NCI-H2107 (cell line): ENCODE results near the gene TTC7B.
"Not testable (repeated sequence)": the region's sequence is repeated elsewhere in the genome, so short reads cannot be mapped to it uniquely, and the experiment has no call there.

Experiments
- DNase-seq: peaks from one replicate; lab custom pipeline; 2025; lab: John Stamatoyannopoulos, UW

TTC7B gene

DNA sequence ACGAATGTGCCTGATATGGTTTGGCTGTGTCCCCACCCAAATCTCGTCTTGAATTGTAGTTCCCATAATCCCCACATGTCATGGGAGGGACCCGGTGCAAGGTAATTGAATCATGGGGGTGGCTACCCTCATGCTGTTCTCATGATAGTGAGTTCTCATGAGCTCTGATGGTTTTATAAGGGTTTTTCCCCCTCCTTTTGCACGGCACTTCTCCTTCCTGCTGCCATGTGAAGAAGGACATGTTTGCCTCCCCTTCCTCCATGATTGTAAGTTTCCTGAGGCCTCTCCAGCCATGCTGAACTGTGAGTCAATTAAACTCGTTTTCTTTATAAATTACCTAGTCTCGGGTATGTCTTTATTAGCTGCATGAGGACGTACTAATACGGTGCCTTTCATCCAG lies 289.7 kb downstream of the TTC7B start:
- not testable (repeated sequence) for DNase-seq

DNA sequence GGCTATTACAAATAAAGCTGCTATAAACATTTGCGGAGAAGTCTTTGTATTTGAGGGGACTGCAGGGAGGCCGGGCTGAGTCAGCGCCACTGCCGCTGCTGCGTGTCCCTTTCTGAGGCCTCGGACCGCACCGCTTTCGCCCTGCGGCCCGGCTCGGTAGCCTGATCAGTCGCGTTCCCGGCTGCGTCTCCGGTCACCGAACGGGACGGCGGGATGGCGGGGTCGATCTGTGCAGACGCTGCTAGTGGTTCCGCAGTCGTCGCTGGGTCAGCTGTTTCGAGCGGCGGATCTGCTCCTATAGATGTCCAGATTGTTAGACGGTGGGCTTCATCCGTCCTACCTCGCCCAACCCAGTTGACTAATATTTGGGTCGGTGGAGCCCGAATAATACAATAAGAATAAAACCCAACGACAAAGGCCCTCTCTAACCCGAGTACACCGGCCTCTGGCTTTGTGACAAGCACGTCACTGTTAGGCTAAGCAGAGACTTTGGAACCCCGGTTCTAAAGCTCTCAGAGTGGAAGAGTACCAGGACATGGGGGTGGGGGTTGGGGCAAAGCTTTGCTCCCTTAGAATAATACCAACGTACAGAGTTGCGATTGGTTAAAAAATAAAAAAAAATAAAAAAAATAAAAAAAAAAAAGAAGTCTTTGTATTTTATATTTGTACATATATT lies 290.7 kb downstream of the TTC7B start:
- DNase-seq, result not testable (repeated sequence)

DNA sequence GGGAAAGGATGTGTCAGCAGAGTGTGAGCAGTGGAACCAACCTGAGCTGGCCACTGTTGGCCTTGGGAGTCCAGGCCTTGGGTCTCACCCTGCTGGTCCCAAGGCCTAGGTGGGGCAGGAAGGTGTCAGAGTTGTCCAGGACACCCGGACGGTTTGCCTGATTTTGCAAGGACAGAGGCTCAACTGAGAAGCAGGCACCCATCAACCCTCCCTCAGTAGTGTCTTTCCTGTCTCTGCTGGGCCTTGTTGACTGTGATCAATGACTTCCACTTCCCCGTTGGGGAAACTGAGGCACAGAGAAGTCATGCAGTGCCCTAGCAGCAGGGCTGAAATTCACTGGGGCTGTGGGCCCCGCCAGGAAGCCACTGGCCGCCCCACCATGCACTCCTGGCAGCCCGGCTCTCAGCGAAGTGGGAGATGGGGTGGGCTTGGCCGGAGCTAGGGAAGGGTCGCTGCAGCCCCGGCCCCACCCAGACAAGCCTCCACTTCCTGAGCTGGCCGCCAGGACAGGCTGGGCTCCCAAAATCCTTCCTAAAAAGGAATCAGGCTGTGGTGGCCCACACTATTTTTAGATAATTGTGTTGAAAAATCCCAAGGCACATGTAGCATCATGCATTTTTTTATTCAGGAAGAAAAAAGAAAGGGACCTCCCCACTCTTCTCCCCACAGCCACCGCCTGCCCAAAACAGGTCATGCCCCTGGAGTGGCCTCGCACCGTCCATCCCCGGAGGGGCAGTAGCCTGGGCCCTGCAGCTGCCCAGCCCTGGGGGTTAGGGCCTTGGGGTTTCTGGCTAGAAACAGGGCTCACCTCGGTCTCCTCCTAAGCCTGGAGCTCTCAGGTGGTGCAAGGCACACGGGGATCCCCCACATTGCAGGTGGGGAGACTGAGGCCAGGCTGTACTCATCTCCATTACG lies 292.0 kb downstream of the TTC7B start:
- DNase-seq, result no peak

DNA sequence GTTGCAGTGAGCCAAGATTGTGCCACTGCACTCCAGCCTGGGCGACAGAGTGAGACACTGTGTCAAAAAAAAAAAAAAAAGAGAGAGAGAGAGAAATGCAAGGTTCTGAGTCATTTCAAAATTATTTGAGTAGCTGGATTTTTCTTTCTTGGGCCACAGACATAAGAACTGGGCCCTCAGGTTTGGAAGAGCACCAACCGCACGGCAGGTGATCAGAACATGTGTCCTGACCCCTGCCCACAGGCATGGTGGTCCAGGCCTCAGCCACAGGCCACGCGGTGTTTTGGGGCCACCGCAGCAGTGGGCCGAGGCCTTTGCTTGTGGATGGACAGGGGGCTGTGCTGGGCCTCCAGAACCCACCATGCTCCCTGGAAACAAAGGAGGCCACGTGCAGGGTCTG lies 292.7 kb downstream of the TTC7B start:
- no peak for DNase-seq

DNA sequence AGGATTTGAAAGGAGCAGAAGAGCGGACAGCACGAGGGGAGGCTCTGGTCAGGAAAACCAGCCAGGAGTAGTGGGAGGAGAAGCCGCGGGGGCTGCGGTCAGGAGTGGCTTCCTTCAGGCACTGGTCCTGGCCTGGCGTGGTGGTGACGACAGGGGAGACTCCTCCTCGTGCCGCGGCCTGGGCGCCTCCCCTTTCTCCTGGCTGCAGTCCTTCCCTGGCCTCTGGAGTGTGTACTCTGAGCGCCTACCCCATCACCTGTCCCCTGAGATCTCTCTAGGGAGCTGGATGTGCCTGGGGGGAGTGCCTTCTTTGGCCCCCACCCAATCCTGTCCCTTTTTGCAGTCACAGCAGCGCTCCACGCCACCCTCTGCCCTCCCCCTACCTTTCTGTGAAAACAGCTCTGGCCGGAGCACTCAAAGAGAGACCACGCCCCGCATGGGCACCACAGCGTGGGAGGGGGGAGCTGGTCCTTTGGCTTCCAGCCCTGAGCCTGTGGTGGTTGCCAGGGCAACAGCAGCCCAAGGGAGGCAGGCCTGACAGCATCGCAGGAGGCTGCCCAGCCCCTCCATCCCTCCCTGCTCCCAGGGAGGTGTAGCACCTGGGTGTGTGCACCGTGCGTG lies 293.5 kb downstream of the TTC7B start:
- peak; percentile 95 for DNase-seq

DNA sequence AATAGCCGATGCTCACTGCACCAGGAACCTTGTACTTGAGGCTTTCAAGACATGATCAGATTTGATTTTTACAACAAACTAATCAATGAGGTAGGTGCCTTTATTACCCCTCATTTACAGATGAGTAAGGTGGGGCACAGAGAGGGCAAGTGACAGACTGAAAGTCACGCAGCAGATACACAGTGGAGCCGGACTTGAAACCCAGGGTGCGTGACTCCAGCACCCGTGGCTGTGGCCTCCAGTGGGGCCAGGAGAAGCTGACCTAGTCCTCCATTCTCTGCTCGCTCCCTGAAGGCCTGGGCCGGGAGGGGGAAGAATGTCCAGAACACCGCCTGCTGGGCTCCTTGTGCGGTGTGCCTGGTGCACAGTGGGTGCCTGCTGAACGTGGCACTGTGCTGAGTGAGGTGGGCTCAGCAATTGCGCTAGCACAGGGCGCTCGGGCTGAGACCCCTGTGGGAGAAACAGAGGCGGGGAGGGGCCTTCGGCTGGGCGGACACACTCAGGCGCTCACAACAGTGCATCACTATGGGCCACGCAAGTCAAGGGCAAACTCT lies 294.2 kb downstream of the TTC7B start:
- no peak for DNase-seq

DNA sequence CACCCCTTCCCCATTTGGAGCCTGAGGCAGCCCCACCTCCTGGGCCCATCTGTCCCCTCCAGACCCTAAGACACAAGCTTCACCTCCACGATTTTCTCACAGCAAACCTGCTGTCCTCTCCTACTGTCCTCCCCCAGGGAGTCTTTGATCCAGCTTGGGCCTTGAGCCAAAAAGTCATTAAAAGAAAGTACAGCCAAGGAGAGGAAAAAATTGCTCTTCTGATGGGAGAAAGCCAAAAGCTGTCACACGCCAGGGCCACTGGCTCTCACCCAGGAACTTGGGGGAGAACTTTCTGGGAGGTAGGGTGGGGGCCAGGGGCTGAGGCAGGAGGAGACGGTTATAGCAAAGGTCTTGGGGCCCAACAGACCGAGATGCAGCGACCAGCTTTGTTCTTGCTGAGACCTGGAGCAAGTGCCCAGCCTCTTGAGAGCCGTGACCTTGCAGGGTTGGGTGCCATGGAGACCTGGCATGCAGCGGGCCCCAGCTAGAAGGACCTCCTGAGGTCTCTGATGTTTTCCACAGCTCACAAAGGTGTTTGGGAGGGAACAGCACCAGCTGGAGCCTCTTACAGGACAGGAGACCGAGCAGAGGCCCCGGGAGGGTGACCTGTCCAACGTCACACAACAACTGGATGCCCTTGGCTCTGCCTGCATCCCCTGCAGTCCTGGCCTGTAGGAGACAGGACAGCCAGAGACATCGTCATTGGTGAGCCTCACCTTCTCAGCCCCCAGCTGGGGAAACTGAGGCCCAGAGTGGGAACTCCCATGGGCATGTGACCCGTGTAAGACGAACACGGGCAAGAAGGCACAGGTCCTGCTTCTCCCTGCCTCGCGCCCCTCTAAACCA lies 294.9 kb downstream of the TTC7B start:
- peak; percentile 41 for DNase-seq

DNA sequence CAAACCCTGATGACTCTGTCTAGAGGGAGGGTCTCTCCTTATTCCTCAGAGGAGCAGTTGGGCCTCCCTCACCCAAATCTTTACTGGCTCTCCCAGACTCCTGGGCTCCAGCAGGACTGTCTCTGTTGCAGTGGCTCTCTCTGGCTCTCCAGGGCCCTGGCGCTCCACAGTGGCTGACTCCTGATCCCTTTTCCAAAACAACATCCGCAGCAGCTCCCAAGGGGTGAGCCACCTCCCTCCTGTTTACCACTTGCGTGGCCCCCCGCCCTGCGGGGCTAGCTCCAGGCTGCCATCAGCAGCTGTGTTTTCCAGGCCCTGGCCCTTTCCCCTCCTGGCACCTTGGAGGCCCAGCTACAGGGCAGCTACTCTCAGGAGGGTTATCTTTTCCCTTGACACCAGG lies 295.9 kb downstream of the TTC7B start:
- no peak for DNase-seq

DNA sequence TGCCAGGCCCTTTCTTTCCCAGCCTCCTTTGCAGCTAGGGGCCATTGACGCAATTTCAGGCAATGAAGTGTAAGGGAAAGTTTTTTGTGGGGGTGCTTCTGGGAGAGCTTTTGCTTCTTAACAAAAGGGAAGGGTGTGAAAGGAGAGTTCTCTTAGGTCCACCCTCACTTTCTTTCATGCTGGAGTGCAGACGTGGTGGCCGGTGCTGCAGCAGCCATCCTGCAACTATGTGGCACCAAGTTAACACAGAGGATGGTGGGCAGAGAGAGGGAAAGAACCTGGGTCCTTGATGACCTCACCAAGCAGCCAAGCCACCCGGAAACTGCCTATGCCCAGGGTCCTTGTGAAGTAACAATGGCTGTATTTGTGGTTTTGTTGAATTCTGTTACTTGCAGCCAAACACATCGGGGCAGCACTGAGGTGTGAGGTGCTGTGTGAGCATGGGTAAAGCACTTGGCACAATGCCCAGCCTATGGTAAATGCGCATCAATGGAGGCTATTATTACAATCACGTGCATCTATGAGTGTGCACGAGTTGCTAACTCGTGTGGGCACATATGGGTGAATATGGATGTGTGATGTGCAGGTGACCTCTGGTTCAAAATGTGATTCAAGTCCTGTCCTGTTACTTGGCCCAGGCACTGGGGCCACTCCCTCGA lies 296.8 kb downstream of the TTC7B start:
- DNase-seq, result no peak

DNA sequence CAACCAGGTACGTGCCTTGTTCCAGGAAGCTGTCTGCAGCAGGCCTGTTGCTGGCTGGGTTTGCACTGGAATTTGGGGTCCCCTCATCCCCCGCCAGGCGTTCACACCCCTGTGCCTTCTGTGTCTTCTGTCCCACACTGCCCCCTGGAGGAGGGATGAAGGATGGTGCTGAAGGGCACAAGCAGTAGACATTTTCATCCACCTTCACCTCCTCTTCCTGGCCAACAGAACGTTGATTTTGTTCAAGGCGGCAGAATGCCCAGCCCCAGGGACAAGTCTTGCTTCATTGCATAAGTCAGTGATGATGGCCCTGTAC lies 297.3 kb downstream of the TTC7B start:
- DNase-seq, result no peak

DNA sequence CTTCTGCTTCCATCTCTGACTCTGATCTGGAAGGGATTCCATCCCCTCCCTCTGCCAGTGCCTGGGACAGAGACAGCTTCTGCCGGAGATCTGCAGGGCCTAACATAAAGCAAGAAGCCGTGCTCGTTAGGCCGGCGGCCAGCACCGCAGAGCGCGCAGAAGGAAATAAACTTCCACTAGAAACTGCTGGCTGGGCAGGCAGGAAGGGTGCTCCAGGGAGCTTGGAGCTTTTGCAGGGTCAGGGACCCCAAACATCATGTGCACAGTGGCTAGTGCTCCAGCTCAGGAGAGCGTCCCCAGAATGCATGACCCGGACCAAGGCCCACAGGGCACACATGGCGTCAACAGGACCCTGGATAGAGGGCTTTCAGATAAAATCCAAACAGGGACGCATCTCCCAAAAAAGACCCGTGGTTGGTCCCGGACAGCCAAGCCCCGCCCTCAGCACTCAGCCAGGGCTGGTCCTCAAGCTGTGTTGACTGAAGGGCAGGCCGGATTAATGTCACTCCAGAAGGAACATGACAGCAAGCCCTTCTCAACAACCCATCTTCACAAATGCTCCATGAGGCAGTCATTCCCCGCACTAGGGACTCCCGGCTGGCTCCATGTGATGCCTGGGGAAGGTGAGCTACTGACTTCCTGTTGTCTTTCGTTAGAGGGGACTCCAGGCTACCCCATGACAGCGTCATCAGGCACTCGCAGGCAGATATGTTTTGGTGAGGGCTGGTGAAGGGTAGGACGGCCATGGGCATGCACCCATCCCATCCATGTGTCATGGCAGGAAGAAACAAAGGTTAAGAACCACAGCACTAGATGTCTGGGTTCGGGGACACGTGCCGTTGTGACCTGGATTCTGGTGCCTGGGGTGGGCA lies 297.9 kb downstream of the TTC7B start:
- DNase-seq, result no peak

DNA sequence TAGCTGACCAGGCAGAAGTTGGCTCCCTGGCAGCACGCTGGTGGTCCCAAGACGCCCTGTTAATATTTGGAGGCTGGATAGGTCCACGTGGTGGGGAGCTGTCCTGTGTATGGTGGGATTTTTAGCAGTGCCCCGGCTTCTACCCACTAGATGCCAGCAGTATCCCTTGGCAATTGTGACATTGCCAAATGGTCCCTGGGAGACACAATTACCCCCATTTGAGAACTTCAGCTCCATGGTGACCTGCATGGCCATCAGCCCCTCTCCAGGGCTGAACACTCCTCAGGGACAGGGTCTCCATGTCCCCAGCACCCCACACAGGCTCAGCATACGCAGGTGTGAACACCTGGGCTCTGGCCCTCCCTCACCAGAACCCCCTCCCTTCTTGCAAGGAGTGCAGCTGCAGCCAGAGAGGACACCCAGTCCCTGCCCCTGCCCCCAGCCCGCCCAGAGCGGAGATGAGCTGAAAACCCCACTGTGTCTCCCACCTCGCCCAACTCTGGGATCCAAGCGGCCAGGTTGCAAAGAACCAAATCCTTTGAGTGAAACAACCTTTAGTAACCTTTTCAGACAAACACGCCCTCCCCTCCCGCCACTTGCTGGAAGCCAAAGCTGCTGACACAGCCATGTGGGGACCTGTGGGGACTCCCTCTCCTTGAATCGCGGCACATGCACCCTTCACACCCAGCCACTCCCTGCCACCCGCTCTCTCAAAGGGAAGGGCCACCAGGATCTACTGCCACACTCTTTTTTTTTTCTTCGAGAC lies 299.0 kb downstream of the TTC7B start:
- DNase-seq, result no peak

DNA sequence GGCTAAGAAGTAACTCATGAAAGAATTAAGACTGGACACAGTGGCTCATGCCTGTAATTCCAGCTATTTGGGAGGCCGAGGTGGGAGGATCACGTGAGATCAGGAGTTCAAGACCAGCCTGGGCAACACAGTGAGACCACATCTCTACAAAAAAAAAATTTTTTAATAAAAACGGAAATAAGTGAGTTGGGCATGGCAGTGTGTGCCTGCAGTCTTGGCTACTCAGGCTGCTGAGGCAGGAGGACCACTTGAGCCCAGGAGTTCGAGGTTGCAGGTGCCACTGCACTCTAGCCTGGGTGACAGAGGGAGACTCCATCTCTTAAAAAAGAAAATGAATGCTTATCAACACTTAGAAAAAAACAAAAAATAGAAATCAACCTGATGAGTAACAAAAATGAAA lies 301.7 kb downstream of the TTC7B start:
- no peak for DNase-seq

DNA sequence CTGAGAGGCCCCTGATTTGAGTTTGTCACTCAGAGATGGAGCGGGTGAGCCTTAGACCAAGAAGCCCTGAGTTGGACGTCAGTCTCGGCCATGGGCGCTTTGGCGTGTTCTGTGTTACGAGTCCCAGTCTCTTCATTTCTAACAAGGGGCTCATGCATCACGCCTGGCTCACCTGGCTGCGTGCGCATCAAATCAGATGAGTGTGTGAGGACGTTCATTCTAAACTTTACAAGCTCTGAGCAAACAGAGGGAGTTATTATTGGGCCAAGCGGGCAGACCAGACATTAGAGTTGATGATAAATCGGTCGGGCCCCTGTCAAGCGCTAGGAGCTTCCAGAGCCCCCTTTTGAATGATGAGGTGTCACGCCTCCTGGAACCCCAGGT lies 302.2 kb downstream of the TTC7B start:
- no peak for DNase-seq

DNA sequence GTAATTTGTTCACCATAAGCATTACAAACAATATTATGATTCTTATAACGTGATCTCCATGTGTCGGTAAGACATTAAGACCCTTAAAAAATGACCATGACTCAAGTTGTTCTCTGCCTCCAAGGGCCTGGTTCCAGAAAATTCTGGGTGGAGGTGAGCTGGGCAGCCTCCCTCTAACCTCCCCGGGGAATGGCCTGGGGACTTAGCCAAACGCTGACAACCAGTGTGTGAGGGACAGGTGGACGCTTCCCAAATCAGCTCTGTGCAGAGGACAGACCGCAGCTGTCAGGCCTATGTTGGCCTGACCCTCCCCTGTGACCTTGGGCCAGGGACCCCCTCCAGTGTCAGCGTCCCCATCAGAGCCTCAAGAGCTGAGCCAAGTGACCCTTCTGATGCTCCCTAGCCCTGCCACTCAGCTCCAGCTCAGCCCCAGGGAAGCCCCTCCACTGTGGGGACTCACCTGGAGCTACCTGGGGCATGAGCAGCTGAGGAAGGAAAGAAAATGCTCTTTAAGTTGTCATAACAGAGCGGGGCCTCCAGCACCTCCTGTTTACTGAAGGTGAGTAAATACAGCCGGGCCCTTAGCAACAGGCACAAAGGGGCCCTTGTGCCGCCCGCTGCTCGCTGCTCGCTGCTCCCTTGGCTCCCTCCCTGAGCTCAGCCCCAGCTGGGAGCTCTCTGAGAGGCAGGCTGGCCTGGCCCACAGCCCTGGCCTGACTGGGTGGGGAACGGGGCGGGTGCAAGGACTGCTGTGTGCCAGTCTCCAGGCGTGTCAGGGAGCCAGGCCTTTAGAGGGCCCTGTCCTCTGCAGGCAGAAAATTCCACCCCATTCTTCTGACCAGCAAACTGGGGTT lies 302.8 kb downstream of the TTC7B start:
- DNase-seq, result peak; percentile 96

DNA sequence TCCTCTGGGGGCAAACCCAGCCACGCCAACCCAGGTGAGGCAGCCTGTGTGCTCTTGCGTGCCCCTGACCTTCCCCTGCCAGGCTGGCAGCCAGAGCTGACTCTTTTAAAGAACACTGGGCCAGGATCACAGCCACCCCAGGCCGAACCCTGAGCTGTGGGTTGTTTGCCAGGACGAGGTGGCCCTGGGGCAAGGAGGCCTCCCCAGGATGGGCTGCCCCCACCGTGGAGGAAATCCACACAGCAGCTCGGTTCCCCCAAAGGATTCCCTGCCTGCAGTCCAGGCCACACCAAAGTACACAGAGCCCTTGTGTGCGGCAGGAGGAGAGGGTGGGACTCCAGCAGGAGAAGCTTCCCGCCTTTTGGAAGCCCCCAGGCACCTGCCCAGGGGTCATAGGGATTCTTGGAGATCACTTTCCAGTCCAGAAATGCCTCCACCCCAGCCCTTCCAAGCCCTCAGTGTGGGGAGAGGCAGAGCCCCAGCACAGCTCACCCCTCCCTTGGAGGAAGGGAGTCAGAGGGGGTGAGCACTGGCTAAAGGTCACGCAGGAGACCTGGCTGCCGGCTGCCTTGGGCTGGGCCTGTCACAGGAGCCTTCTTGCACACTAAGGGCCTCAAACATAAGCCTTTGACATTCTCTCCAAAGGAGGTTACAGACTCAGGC lies 303.8 kb downstream of the TTC7B start:
- no peak for DNase-seq

DNA sequence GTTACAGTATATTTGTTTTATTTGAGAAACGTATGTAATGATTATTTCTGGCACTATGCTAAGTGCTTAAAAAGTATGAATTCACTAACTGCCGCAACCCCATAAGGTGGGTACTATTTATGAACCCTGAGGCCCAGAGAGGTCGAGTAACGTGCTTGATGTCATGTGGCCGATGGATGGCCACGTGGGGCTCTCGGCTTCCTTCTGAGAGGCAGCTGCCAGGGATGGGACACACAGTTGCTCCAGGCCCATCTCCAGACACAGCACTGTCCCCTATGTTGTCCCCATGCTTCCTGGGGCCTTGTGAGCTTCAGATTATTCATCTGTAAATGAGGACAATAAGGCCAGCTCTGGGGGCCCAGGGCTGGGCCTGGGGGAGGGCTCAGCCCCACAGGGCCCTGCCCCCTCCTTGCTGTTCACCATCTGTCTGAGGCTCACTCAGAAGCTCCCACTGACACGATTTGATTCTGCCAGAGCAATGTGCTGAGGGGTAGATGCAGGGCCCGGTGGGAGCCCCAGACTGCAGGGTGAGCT lies 304.4 kb downstream of the TTC7B start:
- no peak for DNase-seq

DNA sequence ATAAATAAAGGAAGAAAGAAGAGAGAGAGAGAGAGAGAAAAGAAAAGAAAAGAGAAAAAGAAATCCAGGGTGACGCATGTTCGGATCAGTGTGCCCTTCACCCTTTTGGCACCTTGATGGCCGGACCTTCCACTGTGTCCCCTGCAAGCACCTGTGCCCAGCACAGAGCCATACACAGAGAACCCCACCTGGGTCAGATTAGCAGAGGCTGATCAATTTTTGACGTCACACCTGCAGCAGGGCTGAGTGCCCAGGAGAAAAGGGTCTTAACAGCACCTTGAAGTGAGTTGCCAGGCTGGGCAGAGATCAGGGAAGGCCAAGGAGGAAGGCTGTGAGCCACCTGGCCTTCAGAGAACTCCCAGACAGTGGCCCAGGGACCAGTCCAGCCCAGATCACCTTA lies 305.0 kb downstream of the TTC7B start:
- DNase-seq, result no peak
